HG02884 (cell line): ENCODE data around the gene SP8.

Source experiments
- ATAC-seq: cut with Tn5 transposase; IDR thresholded peaks from one replicate; pipeline ENCODE4 v1.9.1; 2021; ENCODE audit warnings: mild to moderate bottlenecking, moderate library complexity; ENCODE audit not compliant: unreplicated experiment

The SP8 gene

GRCh38 chr7:20795361-20795760, 8.7 kb upstream of the SP8 start:
- ATAC-seq: no peak

GRCh38 chr7:20794676-20795075, 8.0 kb upstream of the SP8 start:
- no peak for ATAC-seq

- ATAC-seq: no peak
Observed at GRCh38 chr7:20793694-20794394, 7.2 kb upstream of the SP8 start.

GRCh38 chr7:20793248-20793647, 6.6 kb upstream of the SP8 start:
- ATAC-seq: no peak

GRCh38 chr7:20791538-20792434, 5.1 kb upstream of the SP8 start:
- no peak for ATAC-seq

- no peak for ATAC-seq
Observed at GRCh38 chr7:20790375-20790774, 3.7 kb upstream of the SP8 start.

GRCh38 chr7:20788420-20788990, 1.8 kb upstream of the SP8 start:
- no peak for ATAC-seq

GRCh38 chr7:20787660-20788419, 1.2 kb upstream of the SP8 start:
- no peak for ATAC-seq

GRCh38 chr7:20786421-20786778, 286 bp downstream of the SP8 start:
- ATAC-seq: no peak

GRCh38 chr7:20786049-20786412, 655 bp downstream of the SP8 start:
- no peak for ATAC-seq

- ATAC-seq: no peak
Observed at GRCh38 chr7:20785157-20786048, 1.3 kb downstream of the SP8 start.

- no peak for ATAC-seq
Observed at GRCh38 chr7:20784388-20785156, 2.1 kb downstream of the SP8 start.

GRCh38 chr7:20783700-20784387, 2.8 kb downstream of the SP8 start:
- ATAC-seq: no peak

- no peak for ATAC-seq
Observed at GRCh38 chr7:20783125-20783699, 3.5 kb downstream of the SP8 start.

- no peak for ATAC-seq
Observed at GRCh38 chr7:20779041-20779440, 7.6 kb downstream of the SP8 start.

- ATAC-seq: peak; percentile 63
Observed at GRCh38 chr7:20778063-20778721, 8.5 kb downstream of the SP8 start.

GRCh38 chr7:20777377-20778062, 9.2 kb downstream of the SP8 start:
- peak; percentile 28 for ATAC-seq
